GM06990 (cell line): ENCODE measurements around the gene TSPAN9.

Experiments used
- DNase-seq: peaks from one replicate; pipeline ENCODE4 v3.0.0-alpha.2; 2011; ENCODE audit not compliant: insufficient read length; ENCODE audit errors: extremely low read depth
- H3K27me3 ChIP-seq: replicated peaks from 2 replicates; pipeline ENCODE4 v1.6.0; 2011; ENCODE audit warnings: low read length; ENCODE audit not compliant: control insufficient read depth, insufficient read depth
- H3K36me3 ChIP-seq: 2 replicates; pipeline ENCODE4 v1.5.1; 2011; ENCODE audit warnings: low read length; ENCODE audit not compliant: control insufficient read depth, insufficient read depth
- H3K4me3 ChIP-seq: replicated peaks from 2 replicates; pipeline ENCODE4 v1.5.1; 2011; ENCODE audit warnings: low read depth, mild to moderate bottlenecking, control low read depth, low read length
- CTCF ChIP-seq: IDR thresholded peaks from 2 replicates; pipeline ENCODE4 v1.5.1; 2011; ENCODE audit warnings: low read length, control low read depth, mild to moderate bottlenecking, inconsistent platforms; ENCODE audit not compliant: insufficient read depth, poor library complexity, severe bottlenecking

TSPAN9 gene

GRCh38 chr12:3119192-3119755, 42.1 kb downstream of the TSPAN9 start:
- Histone ChIP-seq H3K27me3 (no peaks in the 10 kb centered on the region; the same call in 1 of the 2 replicates), H3K4me3 (no peak overlapping the region), H3K36me3 (no peaks in the 10 kb centered on the region)
- TF ChIP-seq CTCF = no peak
- DNase-seq = no peak

- Histone ChIP-seq H3K36me3 (no peaks in the 10 kb centered on the region), H3K27me3 (no peaks in the 10 kb centered on the region; the same call in 1 of the 2 replicates), H3K4me3 (no peak overlapping the region)
- DNase-seq = no peak
- TF ChIP-seq CTCF = no peak
These were observed 42.8 kb downstream of the TSPAN9 start for GRCh38 chr12:3119756-3120601.

DNA sequence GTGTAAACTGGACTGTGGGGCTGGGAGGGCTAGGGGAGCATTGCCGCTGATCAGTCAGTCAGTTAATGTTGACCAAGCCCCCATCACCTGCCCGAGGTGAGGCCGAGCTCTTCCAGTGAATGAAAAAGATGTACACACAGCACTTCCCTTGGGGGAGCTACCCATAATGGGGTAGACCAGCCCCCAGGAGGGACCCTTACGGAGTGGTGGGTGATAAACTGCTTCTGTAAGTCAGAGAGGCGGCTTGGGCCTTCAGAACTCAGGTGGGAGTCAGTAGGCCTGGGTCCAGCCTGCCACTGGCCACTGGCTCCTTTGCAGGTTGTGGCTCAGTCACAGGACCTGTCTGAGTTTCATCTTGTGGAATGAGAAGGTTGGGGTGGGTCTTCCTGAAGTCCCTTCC, 43.5 kb downstream of the TSPAN9 start:
- H3K36me3 ChIP-seq = no peaks in the 10 kb centered on the region
- no peak overlapping the region for H3K4me3 ChIP-seq
- DNase-seq = no peak
- H3K27me3 ChIP-seq = no peaks in the 10 kb centered on the region; the same call in 1 of the 2 replicates
- no peak for TF ChIP-seq CTCF

DNA sequence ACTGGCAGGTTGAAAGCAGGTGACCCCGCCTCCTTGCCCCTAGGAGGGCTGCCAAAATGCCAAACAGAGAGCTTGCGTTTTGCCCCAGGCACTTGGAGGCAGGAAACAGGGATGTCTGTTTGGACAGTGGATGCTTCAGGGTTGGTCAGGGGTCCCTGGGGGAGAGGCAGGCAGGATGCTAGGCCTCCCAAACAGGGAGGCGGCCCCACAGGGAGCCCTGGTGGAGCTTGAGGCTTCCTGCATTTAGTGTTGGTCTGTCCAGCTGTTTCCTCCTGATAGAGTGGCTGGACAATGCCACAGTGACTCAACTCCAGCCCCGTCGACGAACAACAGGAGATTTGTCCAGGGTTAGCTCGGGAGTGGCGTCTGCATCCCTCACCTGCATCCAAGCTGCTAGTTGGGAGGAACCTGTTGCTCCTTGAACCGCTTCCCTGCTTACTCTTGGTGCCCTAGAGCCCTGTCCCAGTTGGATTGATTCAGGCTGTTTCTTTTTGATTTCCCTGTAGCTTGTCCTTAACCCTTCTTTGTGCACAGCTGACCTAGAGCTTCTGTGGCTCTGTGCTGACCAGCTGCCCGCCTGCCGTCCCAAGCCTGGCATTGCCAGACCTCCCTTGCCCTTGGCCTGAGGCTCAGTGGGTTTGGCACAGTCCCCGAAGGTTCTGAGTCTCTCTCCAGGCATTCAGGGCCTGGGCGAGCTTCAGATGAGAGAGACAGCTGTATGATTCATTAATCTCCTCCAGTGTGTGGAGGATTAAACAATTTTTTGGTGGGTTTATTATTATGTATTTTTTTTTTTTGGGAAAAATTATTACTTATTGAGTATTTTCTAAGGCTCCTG, 45.9 kb downstream of the TSPAN9 start:
- no peak for DNase-seq
- no peak overlapping the region for H3K4me3 ChIP-seq
- H3K27me3 ChIP-seq = no peaks in the 10 kb centered on the region; the same call in 1 of the 2 replicates
- TF ChIP-seq CTCF = no peak
- H3K36me3 ChIP-seq = no peaks in the 10 kb centered on the region

- Histone ChIP-seq H3K36me3 (no peaks in the 10 kb centered on the region), H3K27me3 (no peaks in the 10 kb centered on the region; the same call in 1 of the 2 replicates), H3K4me3 (no peak overlapping the region)
- no peak for DNase-seq
- no peak for TF ChIP-seq CTCF
These were observed 46.5 kb downstream of the TSPAN9 start for GRCh38 chr12:3123729-3124128.
